ENCODE data around the gene LRP1B.
"Not testable (repeated sequence)": the region's sequence is repeated elsewhere in the genome, so short reads cannot be mapped to it uniquely, and the experiment has no call there.

The LRP1B gene

GRCh38 chr2:140416577-140416976, 1714.2 kb downstream of the LRP1B start:
- Histone ChIP-seq H3K4me2 (peak overlapping the region in 2 of 11 experiments; percentile 4 to 58; a peak in 3 of 22 replicates), H3K4me1 (peaks cover 0 to 22% (median 0%) of the 10 kb centered on the region in 10 experiments; a peak in 4 of 20 replicates), H3K9me3 (replicated peaks in 1 of 11) (peaks cover 0 to 23% (median 10%) of the 10 kb centered on the region in 11 experiments; a peak in 10 of 22 replicates), H4K20me1 (no peaks in the 10 kb centered on the region), H3K36me3 (no peaks in the 10 kb centered on the region), H3K27ac (no peak overlapping the region), H3K9ac (no peak overlapping the region), H3K27me3 (no peaks in the 10 kb centered on the region), H3K4me3 (no peak overlapping the region)
- TF ChIP-seq Cebpa-rat (IDR thresholded peaks at IDR 0.05) = no peak

- H3K9me3 ChIP-seq (replicated peaks in 1 of 11) = peaks cover 0 to 23% (median 10%) of the 10 kb centered on the region in 11 experiments; a peak in 10 of 22 replicates
- H3K4me3 ChIP-seq, H3K36me3 ChIP-seq, H4K20me1 ChIP-seq, H3K9ac ChIP-seq, H3K27me3 ChIP-seq: not testable (repeated sequence)
- H3K4me1 ChIP-seq = peaks cover 0 to 22% (median 0%) of the 10 kb centered on the region in 10 experiments; a peak in 4 of 20 replicates
- H3K4me2 ChIP-seq = peak overlapping the region in 1 of 11 experiments; percentile 17; a peak in 1 of 22 replicates
- peak overlapping the region in 2 of 11 experiments; percentile 15 to 34; a peak in 1 of 22 replicates for H3K27ac ChIP-seq
Measured at GRCh38 chr2:140415035-140415434, 1715.8 kb downstream of the LRP1B start.

- peaks cover 0 to 8% (median 0%) of the 10 kb centered on the region in 10 experiments; a peak in 2 of 20 replicates for H3K4me1 ChIP-seq
- H4K20me1 ChIP-seq = no peaks in the 10 kb centered on the region
- H3K9ac ChIP-seq = no peak overlapping the region
- no peaks in the 10 kb centered on the region for H3K27me3 ChIP-seq
- H3K9me3 ChIP-seq (replicated peaks in 1 of 11) = peaks cover 0 to 19% (median 7%) of the 10 kb centered on the region in 11 experiments; a peak in 10 of 22 replicates
- no peak overlapping the region for H3K4me3 ChIP-seq
- H3K36me3 ChIP-seq = no peaks in the 10 kb centered on the region
- no peak overlapping the region for H3K4me2 ChIP-seq
- H3K27ac ChIP-seq = no peak overlapping the region
- TF ChIP-seq Cebpa-rat (IDR thresholded peaks at IDR 0.05) = no peak
Measured at GRCh38 chr2:140410695-140411094, 1720.1 kb downstream of the LRP1B start.

- Histone ChIP-seq H3K4me1 (no peaks in the 10 kb centered on the region), H3K9ac (no peak overlapping the region), H3K36me3 (no peaks in the 10 kb centered on the region), H3K9me3 (replicated peaks in 1 of 11) (peaks cover 4 to 24% (median 12%) of the 10 kb centered on the region in 11 experiments; a peak in 16 of 22 replicates), H3K4me3 (no peak overlapping the region), H3K27me3 (no peaks in the 10 kb centered on the region), H3K4me2 (no peak overlapping the region), H4K20me1 (no peaks in the 10 kb centered on the region; a peak in 1 of 22 replicates), H3K27ac (no peak overlapping the region)
- TF ChIP-seq Cebpa-rat (IDR thresholded peaks at IDR 0.05) = no peak
Measured at GRCh38 chr2:140401056-140401455, 1729.8 kb downstream of the LRP1B start.

- no peaks in the 10 kb centered on the region for H4K20me1 ChIP-seq
- no peak overlapping the region for H3K27ac ChIP-seq
- H3K9me3 ChIP-seq (replicated peaks in 1 of 11) = no peaks in the 10 kb centered on the region
- H3K4me3 ChIP-seq = no peak overlapping the region
- H3K9ac ChIP-seq = no peak overlapping the region
- H3K27me3 ChIP-seq = no peaks in the 10 kb centered on the region
- H3K4me1 ChIP-seq = no peaks in the 10 kb centered on the region
- no peak for TF ChIP-seq Cebpa-rat (IDR thresholded peaks at IDR 0.05)
- no peaks in the 10 kb centered on the region for H3K36me3 ChIP-seq
- no peak overlapping the region for H3K4me2 ChIP-seq
Measured at GRCh38 chr2:140392824-140393223, 1738.0 kb downstream of the LRP1B start.

- no peaks in the 10 kb centered on the region for H3K4me1 ChIP-seq
- no peaks in the 10 kb centered on the region for H3K36me3 ChIP-seq
- H3K27ac ChIP-seq = no peak overlapping the region
- TF ChIP-seq Cebpa-rat (IDR thresholded peaks at IDR 0.05) = no peak
- no peak overlapping the region for H3K4me3 ChIP-seq
- H4K20me1 ChIP-seq = no peaks in the 10 kb centered on the region
- H3K9me3 ChIP-seq (replicated peaks in 1 of 11) = no peaks in the 10 kb centered on the region
- H3K27me3 ChIP-seq = no peaks in the 10 kb centered on the region
- no peak overlapping the region for H3K4me2 ChIP-seq
- no peak overlapping the region for H3K9ac ChIP-seq
Measured at GRCh38 chr2:140384946-140385345, 1745.9 kb downstream of the LRP1B start.

GRCh38 chr2:140383781-140384180, 1747.0 kb downstream of the LRP1B start:
- no peaks in the 10 kb centered on the region for H3K36me3 ChIP-seq
- no peak for TF ChIP-seq Cebpa-rat (IDR thresholded peaks at IDR 0.05)
- H3K9ac ChIP-seq = no peak overlapping the region
- no peak overlapping the region for H3K4me2 ChIP-seq
- no peaks in the 10 kb centered on the region for H3K4me1 ChIP-seq
- H4K20me1 ChIP-seq = no peaks in the 10 kb centered on the region
- H3K4me3 ChIP-seq = no peak overlapping the region
- H3K9me3 ChIP-seq (replicated peaks in 1 of 11) = no peaks in the 10 kb centered on the region
- H3K27me3 ChIP-seq = no peaks in the 10 kb centered on the region
- no peak overlapping the region for H3K27ac ChIP-seq

GRCh38 chr2:140376686-140377085, 1754.1 kb downstream of the LRP1B start:
- Histone ChIP-seq H3K9ac (no peak overlapping the region), H3K27ac (no peak overlapping the region), H3K4me3 (no peak overlapping the region), H3K4me2 (no peak overlapping the region), H3K9me3 (replicated peaks in 1 of 11) (no peaks in the 10 kb centered on the region), H4K20me1 (no peaks in the 10 kb centered on the region), H3K4me1 (no peaks in the 10 kb centered on the region), H3K27me3 (no peaks in the 10 kb centered on the region), H3K36me3 (no peaks in the 10 kb centered on the region)
- no peak for TF ChIP-seq Cebpa-rat (IDR thresholded peaks at IDR 0.05)

- no peaks in the 10 kb centered on the region for H3K36me3 ChIP-seq
- H3K4me1 ChIP-seq = no peaks in the 10 kb centered on the region
- no peak overlapping the region for H3K9ac ChIP-seq
- H3K27me3 ChIP-seq = no peaks in the 10 kb centered on the region
- no peaks in the 10 kb centered on the region for H3K9me3 ChIP-seq (replicated peaks in 1 of 11)
- H3K4me3 ChIP-seq = no peak overlapping the region
- TF ChIP-seq Cebpa-rat (IDR thresholded peaks at IDR 0.05) = no peak
- H4K20me1 ChIP-seq = no peaks in the 10 kb centered on the region
- no peak overlapping the region for H3K27ac ChIP-seq
- no peak overlapping the region for H3K4me2 ChIP-seq
Measured at GRCh38 chr2:140363131-140363530, 1767.7 kb downstream of the LRP1B start.

GRCh38 chr2:140362361-140362760, 1768.5 kb downstream of the LRP1B start:
- Histone ChIP-seq H3K27me3 (no peaks in the 10 kb centered on the region), H3K27ac (no peak overlapping the region), H3K4me1 (no peaks in the 10 kb centered on the region), H3K4me2 (no peak overlapping the region), H4K20me1 (no peaks in the 10 kb centered on the region), H3K9me3 (replicated peaks in 1 of 11) (no peaks in the 10 kb centered on the region), H3K9ac (no peak overlapping the region), H3K36me3 (no peaks in the 10 kb centered on the region), H3K4me3 (no peak overlapping the region)
- no peak for TF ChIP-seq Cebpa-rat (IDR thresholded peaks at IDR 0.05)

All from BLaER1 treated with 17β-estradiol and CSF1 and Interleukin-3, amounts not matched to agents 10 nM and 100 nM (cell line).